AG04450 (cell line): ENCODE data around the gene HOXC9. TPM values are rescaled to one million over a fixed set of nuclear protein-coding genes. Genes with fewer than 3 reads are reported as not detected.

Experiments
- CTCF ChIA-PET: fragments of 300-600, 350-600 bp; formaldehyde crosslinking; extraction: SDS; loops from one replicate; lab custom pipeline; 2022; ENCODE audit warnings: antibody characterized with exemption, inconsistent platforms; lab: Charles Lee
- POLR2A ChIA-PET: fragments of 350-600 bp; formaldehyde crosslinking; extraction: SDS; loops from one replicate; lab custom pipeline; 2021; ENCODE audit warnings: antibody characterized with exemption, inconsistent platforms; lab: Yijun Ruan, JAX
- DNase-seq: peaks from one replicate; pipeline ENCODE4 v3.0.0-alpha.2; 2011; ENCODE audit warnings: low read depth, low spot score
- H3K27ac ChIP-seq: one replicate; pipeline ENCODE4 v1.5.1; 2012; ENCODE audit warnings: low read depth, low read length, control low read depth
- H3K27me3 ChIP-seq: one replicate; pipeline ENCODE4 v1.6.0; 2012; ENCODE audit warnings: low read length; ENCODE audit not compliant: control insufficient read depth, insufficient read depth
- H3K4me3 ChIP-seq: 2 replicates; pipeline ENCODE4 v1.5.1; 2011; ENCODE audit warnings: mild to moderate bottlenecking, low read depth, low read length, control low read depth
- H3K9me3 ChIP-seq: 2 replicates; pipeline ENCODE4 v1.5.1; 2012; ENCODE audit warnings: low read length; ENCODE audit not compliant: control insufficient read depth, insufficient read depth
- CTCF ChIP-seq: IDR thresholded peaks from 2 replicates; pipeline ENCODE4 v1.5.1; 2011; ENCODE audit warnings: low read depth, low read length, control low read depth, inconsistent platforms
- polyA plus RNA-seq: library from polyadenylated mRNA; depleted of rRNA; stranded (reverse); fragments of >200 nt; gene quantifications from 2 replicates; pipeline ENCODE4 v1.2.3, GENCODE V29; 2011

Gene HOXC9
- polyA plus RNA-seq, 1 experiment, result not detected

- CTCF ChIA-PET, result interaction anchor here (0.6 to 1.1 kb wide), 2 partner anchors 175 to 183 kb away, joined by 3 read pairs; no protein-coding TSS in a partner anchor
- no peaks in the 10 kb centered on the region; the same call in 1 of the 2 replicates for H3K9me3 ChIP-seq
- no peak overlapping the region for H3K27ac ChIP-seq
- no peak for DNase-seq
- H3K27me3 ChIP-seq, result peaks cover 93% of the 10 kb centered on the region
- no peak for TF ChIP-seq CTCF
- no peak overlapping the region for H3K4me3 ChIP-seq
- POLR2A ChIA-PET, result no interaction called here
Measured at GRCh38 chr12:54025499-54026405, 25.8 kb downstream of the HOXC9 start.

- no peak overlapping the region for H3K4me3 ChIP-seq
- POLR2A ChIA-PET, result no interaction called here
- H3K27me3 ChIP-seq, result peaks cover 93% of the 10 kb centered on the region
- no peak for TF ChIP-seq CTCF
- CTCF ChIA-PET, result interaction anchor here (1.1 kb wide), 1 partner anchor 174 kb away, joined by 3 read pairs; no protein-coding TSS in a partner anchor
- no peaks in the 10 kb centered on the region; the same call in 1 of the 2 replicates for H3K9me3 ChIP-seq
- DNase-seq, result no peak
- H3K27ac ChIP-seq, result no peak overlapping the region
Measured at GRCh38 chr12:54026640-54027441, 26.9 kb downstream of the HOXC9 start.

GRCh38 chr12:54027442-54027786, 27.5 kb downstream of the HOXC9 start:
- no peak for DNase-seq
- no peak for TF ChIP-seq CTCF
- H3K27ac ChIP-seq, result no peak overlapping the region
- H3K27me3 ChIP-seq, result peaks cover 93% of the 10 kb centered on the region
- peaks cover 3% of the 10 kb centered on the region for H3K9me3 ChIP-seq
- ChIA-PET CTCF (interaction anchor here (1.1 kb wide), 1 partner anchor 174 kb away, joined by 3 read pairs; no protein-coding TSS in a partner anchor), POLR2A (no interaction called here)
- H3K4me3 ChIP-seq, result no peak overlapping the region

- no peak within 1 kb of the TSS for H3K4me3 ChIP-seq
- TF ChIP-seq CTCF, result no peak
- DNase-seq, result no peak
- ChIA-PET POLR2A (no interaction called here), CTCF (no interaction called here)
- no peak within 1 kb of the TSS for H3K27ac ChIP-seq
- H3K27me3 ChIP-seq, result peaks cover 94% of the 10 kb centered on the region
- H3K9me3 ChIP-seq, result peaks cover 14% of the 10 kb centered on the region
Measured at GRCh38 chr12:54028314-54029201, 28.6 kb downstream of the HOXC9 start, which contains the start of gene HOXC6. HOXC6 (plus strand) TSS chr12:54028440; CDS start chr12:54028522, 82 bp downstream.
